GM23338 (cell line): ENCODE results near the gene TRIML1. TPM values are rescaled to one million over a fixed set of nuclear protein-coding genes. Genes with fewer than 3 reads are reported as not detected.

Experiments
- ATAC-seq: fragments of 200-7000 bp; cut with Tn5 transposase; 3 replicates; pipeline ENCODE4 v1.9.1; 2020
- DNase-seq: peaks from one replicate; pipeline ENCODE4 v3.0.0-alpha.2; 2015; ENCODE audit warnings: low spot score
- H2AFZ ChIP-seq: fragments of 200-600 bp; sonication (generic); 2 replicates; pipeline ENCODE4 v1.8.0; 2016; ENCODE audit warnings: antibody characterized with exemption, mild to moderate bottlenecking, moderate library complexity
- H3F3A ChIP-seq: fragments of 200-600 bp; sonication (generic); replicated peaks from 2 replicates; pipeline ENCODE4 v1.8.0; 2017; ENCODE audit warnings: antibody characterized with exemption, mixed run types, low read depth
- H3K27ac ChIP-seq: fragments of 200-600 bp; sonication (generic); 2 replicates; pipeline ENCODE4 v1.6.1; 2016; ENCODE audit warnings: low read depth
- H3K27me3 ChIP-seq: fragments of 200-600 bp; sonication (generic); 2 replicates; pipeline ENCODE4 v1.8.0; 2016; ENCODE audit warnings: mild to moderate bottlenecking, mixed run types, moderate library complexity; ENCODE audit not compliant: insufficient read depth
- H3K36me3 ChIP-seq: fragments of 200-600 bp; sonication (generic); 2 replicates; pipeline ENCODE4 v1.8.0; 2016; ENCODE audit warnings: mild to moderate bottlenecking; ENCODE audit not compliant: insufficient read depth
- H3K4me1 ChIP-seq: fragments of 200-600 bp; sonication (generic); 2 replicates; pipeline ENCODE4 v1.8.0; 2016; ENCODE audit warnings: mild to moderate bottlenecking, moderate library complexity; ENCODE audit not compliant: insufficient read depth
- H3K4me2 ChIP-seq: fragments of 200-600 bp; sonication (generic); 2 replicates; pipeline ENCODE4 v1.7.1; 2017; ENCODE audit warnings: mixed run types
- H3K4me3 ChIP-seq: fragments of 200-600 bp; sonication (generic); 2 replicates; pipeline ENCODE4 v1.6.1; 2016; ENCODE audit warnings: mixed run types
- H3K79me2 ChIP-seq: fragments of 200-600 bp; sonication (generic); replicated peaks from 2 replicates; pipeline ENCODE4 v1.8.0; 2017; ENCODE audit warnings: mild to moderate bottlenecking; ENCODE audit not compliant: insufficient read depth
- H3K9me2 ChIP-seq: fragments of 200-600 bp; sonication (generic); 2 replicates; pipeline ENCODE4 v1.8.0; 2017; ENCODE audit not compliant: insufficient read depth
- H4K20me1 ChIP-seq: fragments of 200-600 bp; sonication (generic); replicated peaks from 2 replicates; pipeline ENCODE4 v1.8.0; 2017; ENCODE audit warnings: mild to moderate bottlenecking; ENCODE audit not compliant: insufficient read depth
- H3K27ac Mint-ChIP-seq: 2 replicates; pipeline ENCODE4 v1.8.0; 2020; ENCODE audit warnings: inconsistent platforms, mild to moderate bottlenecking, moderate library complexity, mixed read lengths
- H3K27me3 Mint-ChIP-seq: 3 replicates; pipeline ENCODE4 v1.8.0; 2022; ENCODE audit warnings: low read depth, mild to moderate bottlenecking, moderate library complexity, mixed read lengths, inconsistent platforms; ENCODE audit not compliant: insufficient read depth, poor library complexity
- H3K36me3 Mint-ChIP-seq: 3 replicates; pipeline ENCODE4 v1.8.0; 2021; ENCODE audit warnings: low read depth, mild to moderate bottlenecking, inconsistent platforms, moderate library complexity, mixed read lengths
- H3K4me1 Mint-ChIP-seq: 3 replicates; pipeline ENCODE4 v1.8.0; 2020; ENCODE audit warnings: mild to moderate bottlenecking, inconsistent platforms, mixed read lengths
- H3K4me3 Mint-ChIP-seq: 3 replicates; pipeline ENCODE4 v1.8.0; 2021; ENCODE audit warnings: moderate library complexity, mild to moderate bottlenecking, inconsistent platforms, mixed read lengths
- H3K9me3 Mint-ChIP-seq: 3 replicates; pipeline ENCODE4 v1.8.0; 2020; ENCODE audit warnings: moderate library complexity, mild to moderate bottlenecking, inconsistent platforms, mixed read lengths
- EZH2phosphoT487 ChIP-seq: fragments of 200-600 bp; sonication (generic); IDR thresholded peaks from one replicate; pipeline ENCODE4 v1.8.1; 2018; ENCODE audit warnings: antibody characterized with exemption; ENCODE audit not compliant: unreplicated experiment
- POLR2AphosphoS5 ChIP-seq: IDR thresholded peaks from 2 replicates; pipeline ENCODE4 v1.6.1; 2016; ENCODE audit warnings: antibody characterized with exemption, low read depth
- ZNF331 ChIP-seq: fragments of 250-450 bp; sonication (Bioruptor Pico); IDR thresholded peaks from 2 replicates; pipeline ENCODE4 v1.5.0; 2020; ENCODE audit warnings: low read depth, mild to moderate bottlenecking, moderate library complexity
- polyA plus RNA-seq: library from polyadenylated mRNA; unstranded; fragments of >200 nt; fragmentation: Nextera tagmentation; extraction: Ambion mirVana; gene quantifications from 2 replicates; pipeline ENCODE4 v1.2.1, GENCODE V29; 2016
- total RNA-seq: library from RNA; depleted of rRNA; stranded (reverse); fragments of >200 nt; shearing (Covaris generic); gene quantifications from 2 replicates; pipeline ENCODE4 v1.2.3, GENCODE V29; 2014
- TF ChIP-seq, protein P1 (sequence below): IDR thresholded peaks from 2 replicates; pipeline ENCODE4 v1.6.1; 2016; ENCODE audit warnings: antibody characterized with exemption
- TF ChIP-seq, protein P2 (sequence below), 2 experiments: fragments of 200-600 bp in 1 of 2; sonication (generic) in 1 of 2; conservative IDR thresholded peaks; 2 replicates each; pipeline versions ENCODE4 v1.5.1 to v1.6.1; 2016 to 2017; ENCODE audit warnings: antibody characterized with exemption in 2 of 2, low read depth in 2 of 2, mild to moderate bottlenecking in 2 of 2, moderate library complexity in 1 of 2
- TF ChIP-seq, protein P3 (sequence below): fragments of 250-450 bp; sonication (Bioruptor Pico); IDR thresholded peaks from 2 replicates; pipeline ENCODE4 v1.5.0; 2020; ENCODE audit warnings: mild to moderate bottlenecking, moderate library complexity

Gene TRIML1
- total and polyA plus RNA-seq, 2 experiments from 2014 or later = not detected

DNA sequence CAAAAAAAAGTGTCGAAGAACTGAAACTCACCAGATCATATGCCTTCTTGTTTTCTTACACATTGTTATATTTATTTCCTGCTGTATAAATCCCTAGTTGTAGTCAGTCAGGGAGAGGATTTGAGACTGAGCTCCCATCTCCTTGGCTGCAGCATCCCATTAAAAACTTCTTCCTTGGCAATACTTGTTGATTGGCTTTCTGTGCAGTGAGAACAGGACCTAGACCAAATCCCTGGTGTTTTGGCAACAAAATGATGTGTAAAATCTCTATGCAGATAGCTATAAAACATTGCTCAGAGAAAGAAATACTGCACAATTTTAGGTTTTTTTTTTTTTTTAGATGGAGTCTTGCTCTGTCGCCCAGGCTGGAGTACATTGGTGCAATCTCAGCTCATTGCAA, 47.9 kb downstream of the TRIML1 start (continued):
- TF ChIP-seq, protein P1, sequence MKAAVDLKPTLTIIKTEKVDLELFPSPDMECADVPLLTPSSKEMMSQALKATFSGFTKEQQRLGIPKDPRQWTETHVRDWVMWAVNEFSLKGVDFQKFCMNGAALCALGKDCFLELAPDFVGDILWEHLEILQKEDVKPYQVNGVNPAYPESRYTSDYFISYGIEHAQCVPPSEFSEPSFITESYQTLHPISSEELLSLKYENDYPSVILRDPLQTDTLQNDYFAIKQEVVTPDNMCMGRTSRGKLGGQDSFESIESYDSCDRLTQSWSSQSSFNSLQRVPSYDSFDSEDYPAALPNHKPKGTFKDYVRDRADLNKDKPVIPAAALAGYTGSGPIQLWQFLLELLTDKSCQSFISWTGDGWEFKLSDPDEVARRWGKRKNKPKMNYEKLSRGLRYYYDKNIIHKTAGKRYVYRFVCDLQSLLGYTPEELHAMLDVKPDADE = no peak
- TF ChIP-seq EZH2phosphoT487 = no peak
- no peak for TF ChIP-seq ZNF331 (CRISPR knock-in tag)
- TF ChIP-seq, protein P2, sequence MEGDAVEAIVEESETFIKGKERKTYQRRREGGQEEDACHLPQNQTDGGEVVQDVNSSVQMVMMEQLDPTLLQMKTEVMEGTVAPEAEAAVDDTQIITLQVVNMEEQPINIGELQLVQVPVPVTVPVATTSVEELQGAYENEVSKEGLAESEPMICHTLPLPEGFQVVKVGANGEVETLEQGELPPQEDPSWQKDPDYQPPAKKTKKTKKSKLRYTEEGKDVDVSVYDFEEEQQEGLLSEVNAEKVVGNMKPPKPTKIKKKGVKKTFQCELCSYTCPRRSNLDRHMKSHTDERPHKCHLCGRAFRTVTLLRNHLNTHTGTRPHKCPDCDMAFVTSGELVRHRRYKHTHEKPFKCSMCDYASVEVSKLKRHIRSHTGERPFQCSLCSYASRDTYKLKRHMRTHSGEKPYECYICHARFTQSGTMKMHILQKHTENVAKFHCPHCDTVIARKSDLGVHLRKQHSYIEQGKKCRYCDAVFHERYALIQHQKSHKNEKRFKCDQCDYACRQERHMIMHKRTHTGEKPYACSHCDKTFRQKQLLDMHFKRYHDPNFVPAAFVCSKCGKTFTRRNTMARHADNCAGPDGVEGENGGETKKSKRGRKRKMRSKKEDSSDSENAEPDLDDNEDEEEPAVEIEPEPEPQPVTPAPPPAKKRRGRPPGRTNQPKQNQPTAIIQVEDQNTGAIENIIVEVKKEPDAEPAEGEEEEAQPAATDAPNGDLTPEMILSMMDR (conservative IDR thresholded peaks at IDR 0.05; ENCODE audit: low read depth in 2 of 2) = no peak
- TF ChIP-seq POLR2AphosphoS5 = no peak

DNA sequence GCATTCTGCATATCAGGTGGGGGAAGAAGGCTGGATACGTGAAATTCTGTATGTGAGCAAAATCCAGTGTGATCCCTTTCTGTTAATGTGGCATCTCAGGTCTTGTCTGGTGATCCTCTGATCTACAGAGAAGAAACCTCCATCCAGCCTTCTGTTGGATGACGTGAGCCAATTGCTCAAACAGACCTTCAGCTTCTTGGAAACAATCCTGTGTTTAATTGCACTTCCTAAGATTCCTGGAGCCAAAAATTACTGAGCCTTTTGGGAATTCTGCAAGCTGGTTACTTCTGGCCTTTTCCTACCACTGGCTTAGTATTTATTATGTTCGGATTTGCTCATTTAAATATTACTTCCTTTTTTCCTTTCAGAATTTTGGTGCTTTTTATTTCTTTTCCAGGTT, 51.2 kb downstream of the TRIML1 start:
- Mint-ChIP-seq H3K27me3 (peaks cover 2% of the 10 kb centered on the region), H3K27ac (no peak overlapping the region), H3K4me1 (no peaks in the 10 kb centered on the region; the same call in 2 of the 3 replicates), H3K4me3 (no peak overlapping the region), H3K36me3 (no peaks in the 10 kb centered on the region; the same call in 2 of the 3 replicates), H3K9me3 (no peaks in the 10 kb centered on the region)
- TF ChIP-seq, protein P3, sequence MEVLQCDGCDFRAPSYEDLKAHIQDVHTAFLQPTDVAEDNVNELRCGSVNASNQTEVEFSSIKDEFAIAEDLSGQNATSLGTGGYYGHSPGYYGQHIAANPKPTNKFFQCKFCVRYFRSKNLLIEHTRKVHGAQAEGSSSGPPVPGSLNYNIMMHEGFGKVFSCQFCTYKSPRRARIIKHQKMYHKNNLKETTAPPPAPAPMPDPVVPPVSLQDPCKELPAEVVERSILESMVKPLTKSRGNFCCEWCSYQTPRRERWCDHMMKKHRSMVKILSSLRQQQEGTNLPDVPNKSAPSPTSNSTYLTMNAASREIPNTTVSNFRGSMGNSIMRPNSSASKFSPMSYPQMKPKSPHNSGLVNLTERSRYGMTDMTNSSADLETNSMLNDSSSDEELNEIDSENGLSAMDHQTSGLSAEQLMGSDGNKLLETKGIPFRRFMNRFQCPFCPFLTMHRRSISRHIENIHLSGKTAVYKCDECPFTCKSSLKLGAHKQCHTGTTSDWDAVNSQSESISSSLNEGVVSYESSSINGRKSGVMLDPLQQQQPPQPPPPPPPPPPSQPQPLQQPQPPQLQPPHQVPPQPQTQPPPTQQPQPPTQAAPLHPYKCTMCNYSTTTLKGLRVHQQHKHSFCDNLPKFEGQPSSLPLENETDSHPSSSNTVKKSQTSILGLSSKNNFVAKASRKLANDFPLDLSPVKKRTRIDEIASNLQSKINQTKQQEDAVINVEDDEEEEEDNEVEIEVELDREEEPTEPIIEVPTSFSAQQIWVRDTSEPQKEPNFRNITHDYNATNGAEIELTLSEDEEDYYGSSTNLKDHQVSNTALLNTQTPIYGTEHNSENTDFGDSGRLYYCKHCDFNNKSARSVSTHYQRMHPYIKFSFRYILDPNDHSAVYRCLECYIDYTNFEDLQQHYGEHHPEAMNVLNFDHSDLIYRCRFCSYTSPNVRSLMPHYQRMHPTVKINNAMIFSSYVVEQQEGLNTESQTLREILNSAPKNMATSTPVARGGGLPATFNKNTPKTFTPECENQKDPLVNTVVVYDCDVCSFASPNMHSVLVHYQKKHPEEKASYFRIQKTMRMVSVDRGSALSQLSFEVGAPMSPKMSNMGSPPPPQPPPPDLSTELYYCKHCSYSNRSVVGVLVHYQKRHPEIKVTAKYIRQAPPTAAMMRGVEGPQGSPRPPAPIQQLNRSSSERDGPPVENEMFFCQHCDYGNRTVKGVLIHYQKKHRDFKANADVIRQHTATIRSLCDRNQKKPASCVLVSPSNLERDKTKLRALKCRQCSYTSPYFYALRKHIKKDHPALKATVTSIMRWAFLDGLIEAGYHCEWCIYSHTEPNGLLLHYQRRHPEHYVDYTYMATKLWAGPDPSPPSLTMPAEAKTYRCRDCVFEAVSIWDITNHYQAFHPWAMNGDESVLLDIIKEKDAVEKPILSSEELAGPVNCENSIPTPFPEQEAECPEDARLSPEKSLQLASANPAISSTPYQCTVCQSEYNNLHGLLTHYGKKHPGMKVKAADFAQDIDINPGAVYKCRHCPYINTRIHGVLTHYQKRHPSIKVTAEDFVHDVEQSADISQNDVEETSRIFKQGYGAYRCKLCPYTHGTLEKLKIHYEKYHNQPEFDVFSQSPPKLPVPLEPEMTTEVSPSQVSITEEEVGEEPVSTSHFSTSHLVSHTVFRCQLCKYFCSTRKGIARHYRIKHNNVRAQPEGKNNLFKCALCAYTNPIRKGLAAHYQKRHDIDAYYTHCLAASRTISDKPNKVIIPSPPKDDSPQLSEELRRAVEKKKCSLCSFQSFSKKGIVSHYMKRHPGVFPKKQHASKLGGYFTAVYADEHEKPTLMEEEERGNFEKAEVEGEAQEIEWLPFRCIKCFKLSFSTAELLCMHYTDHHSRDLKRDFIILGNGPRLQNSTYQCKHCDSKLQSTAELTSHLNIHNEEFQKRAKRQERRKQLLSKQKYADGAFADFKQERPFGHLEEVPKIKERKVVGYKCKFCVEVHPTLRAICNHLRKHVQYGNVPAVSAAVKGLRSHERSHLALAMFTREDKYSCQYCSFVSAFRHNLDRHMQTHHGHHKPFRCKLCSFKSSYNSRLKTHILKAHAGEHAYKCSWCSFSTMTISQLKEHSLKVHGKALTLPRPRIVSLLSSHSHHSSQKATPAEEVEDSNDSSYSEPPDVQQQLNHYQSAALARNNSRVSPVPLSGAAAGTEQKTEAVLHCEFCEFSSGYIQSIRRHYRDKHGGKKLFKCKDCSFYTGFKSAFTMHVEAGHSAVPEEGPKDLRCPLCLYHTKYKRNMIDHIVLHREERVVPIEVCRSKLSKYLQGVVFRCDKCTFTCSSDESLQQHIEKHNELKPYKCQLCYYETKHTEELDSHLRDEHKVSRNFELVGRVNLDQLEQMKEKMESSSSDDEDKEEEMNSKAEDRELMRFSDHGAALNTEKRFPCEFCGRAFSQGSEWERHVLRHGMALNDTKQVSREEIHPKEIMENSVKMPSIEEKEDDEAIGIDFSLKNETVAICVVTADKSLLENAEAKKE (CRISPR knock-in tag) = no peak
- ATAC-seq (no peak), DNase-seq (no peak)
- H3K36me3 ChIP-seq = no peaks in the 10 kb centered on the region
- no peaks in the 10 kb centered on the region for H3K27me3 ChIP-seq
- no peak overlapping the region for H3K4me3 ChIP-seq
- no peak overlapping the region for H3K4me2 ChIP-seq
- no peaks in the 10 kb centered on the region for H3F3A ChIP-seq
- H3K4me1 ChIP-seq = peaks cover under 1% of the 10 kb centered on the region; the same call in 1 of the 2 replicates
- no peaks in the 10 kb centered on the region for H3K9me2 ChIP-seq
- H4K20me1 ChIP-seq = no peaks in the 10 kb centered on the region
- no peaks in the 10 kb centered on the region for H3K79me2 ChIP-seq
- no peak overlapping the region for H3K27ac ChIP-seq
- H2AFZ ChIP-seq = peak overlapping the region; percentile 86; the same call in 1 of the 2 replicates
